NB4 (cell line): ENCODE data around the gene PDS5B.

Experiments
- POLR2A ChIP-seq: IDR thresholded peaks from 2 replicates; pipeline ENCODE4 v1.6.1; 2011; ENCODE audit warnings: mild to moderate bottlenecking; ENCODE audit not compliant: insufficient read length; ENCODE audit errors: extremely low read depth
- TF ChIP-seq, protein P1 (sequence below): IDR thresholded peaks from one replicate; pipeline ENCODE4 v1.5.1; 2012; ENCODE audit warnings: low read depth, low read length
- TF ChIP-seq, protein P2 (sequence below): IDR thresholded peaks from 2 replicates; pipeline ENCODE4 v1.6.1; 2011; ENCODE audit warnings: low read depth, low read length

DNA sequence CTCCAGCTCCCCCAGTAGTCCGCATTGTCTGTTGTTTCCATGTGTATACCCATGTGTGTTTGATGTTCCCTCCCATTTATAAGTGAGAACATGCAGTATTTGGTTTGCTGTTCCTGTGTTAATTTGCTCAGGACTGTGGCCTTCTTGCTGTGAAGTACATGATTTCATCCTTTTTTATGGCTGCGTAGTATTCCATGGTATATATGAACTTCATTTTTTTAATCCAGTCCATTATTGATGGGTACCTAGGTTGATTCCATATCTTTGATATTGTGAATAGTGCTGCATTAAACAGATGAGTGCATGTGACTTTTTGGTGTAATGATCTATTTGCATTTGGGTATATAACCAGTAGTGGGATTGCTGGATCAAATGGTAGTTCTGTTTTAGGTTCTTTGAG is 175.2 kb downstream of the PDS5B start:
- TF ChIP-seq, protein P1, sequence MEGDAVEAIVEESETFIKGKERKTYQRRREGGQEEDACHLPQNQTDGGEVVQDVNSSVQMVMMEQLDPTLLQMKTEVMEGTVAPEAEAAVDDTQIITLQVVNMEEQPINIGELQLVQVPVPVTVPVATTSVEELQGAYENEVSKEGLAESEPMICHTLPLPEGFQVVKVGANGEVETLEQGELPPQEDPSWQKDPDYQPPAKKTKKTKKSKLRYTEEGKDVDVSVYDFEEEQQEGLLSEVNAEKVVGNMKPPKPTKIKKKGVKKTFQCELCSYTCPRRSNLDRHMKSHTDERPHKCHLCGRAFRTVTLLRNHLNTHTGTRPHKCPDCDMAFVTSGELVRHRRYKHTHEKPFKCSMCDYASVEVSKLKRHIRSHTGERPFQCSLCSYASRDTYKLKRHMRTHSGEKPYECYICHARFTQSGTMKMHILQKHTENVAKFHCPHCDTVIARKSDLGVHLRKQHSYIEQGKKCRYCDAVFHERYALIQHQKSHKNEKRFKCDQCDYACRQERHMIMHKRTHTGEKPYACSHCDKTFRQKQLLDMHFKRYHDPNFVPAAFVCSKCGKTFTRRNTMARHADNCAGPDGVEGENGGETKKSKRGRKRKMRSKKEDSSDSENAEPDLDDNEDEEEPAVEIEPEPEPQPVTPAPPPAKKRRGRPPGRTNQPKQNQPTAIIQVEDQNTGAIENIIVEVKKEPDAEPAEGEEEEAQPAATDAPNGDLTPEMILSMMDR, result no peak
- TF ChIP-seq, protein P2, sequence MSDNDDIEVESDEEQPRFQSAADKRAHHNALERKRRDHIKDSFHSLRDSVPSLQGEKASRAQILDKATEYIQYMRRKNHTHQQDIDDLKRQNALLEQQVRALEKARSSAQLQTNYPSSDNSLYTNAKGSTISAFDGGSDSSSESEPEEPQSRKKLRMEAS, result no peak
- TF ChIP-seq POLR2A, result no peak
